Prostate gland (tissue), 2 donors: Measurements from ENCODE around the gene OR10K1.

Experiments
- CTCF ChIP-seq, 4 experiments: fragments of 200-600 bp in 2 of 4; fragments of 450-650 bp in 2 of 4; sonication (generic) in 2 of 4; IDR thresholded peaks; 1 replicate in 3 of 4; 2 replicates in 1 of 4; pipeline ENCODE4 v1.5.1; 2016 to 2019; ENCODE audit warnings: antibody characterized with exemption in 4 of 4, mild to moderate bottlenecking in 2 of 4, moderate library complexity in 2 of 4
- POLR2A ChIP-seq: fragments of 450-650 bp; IDR thresholded peaks from one replicate; pipeline ENCODE4 v1.6.1; 2016; ENCODE audit warnings: antibody characterized with exemption, mild to moderate bottlenecking
- POLR2AphosphoS5 ChIP-seq: sonication (generic); formaldehyde crosslinking; IDR thresholded peaks from one replicate; pipeline ENCODE4 v1.6.1; 2017; ENCODE audit warnings: antibody characterized with exemption

- TF ChIP-seq POLR2A, result no peak
- TF ChIP-seq CTCF (IDR thresholded peaks at IDR 0.05), result no peak
- no peak for TF ChIP-seq POLR2AphosphoS5
Observed at GRCh38 chr1:158417586-158417985, 44.0 kb upstream of the OR10K1 start.
